Caco-2 (cell line): ENCODE data around the gene IRF2. TPM values are rescaled to one million over a fixed set of nuclear protein-coding genes. Genes with fewer than 3 reads are reported as not detected.
"Not testable (repeated sequence)": the region's sequence is repeated elsewhere in the genome, so short reads cannot be mapped to it uniquely, and the experiment has no call there.

Experiments
- BruUV-seq: library from RNA; stranded (reverse); fragments of 400-500 nt; replicated peaks from 2 replicates; lab custom pipeline; 2021; lab: Mats Ljungman, UMichigan
- CTCF ChIA-PET: fragments of 300-600 bp; sonication (Branson Sonifier 250); formaldehyde crosslinking; loops from one replicate; lab custom pipeline; 2022; ENCODE audit warnings: antibody characterized with exemption; lab: Charles Lee
- POLR2A ChIA-PET: fragments of 300-600 bp; sonication (Branson Sonifier 250); formaldehyde crosslinking; loops from one replicate; lab custom pipeline; 2022; ENCODE audit warnings: antibody characterized with exemption; lab: Charles Lee
- DNase-seq, 2 experiments: peaks; one replicate each; pipeline versions ENCODE4 v3.0.0 to v3.0.0-alpha.2; 2020 to 2022
- H3K27me3 ChIP-seq: replicated peaks from 2 replicates; pipeline ENCODE4 v1.6.0; 2011; ENCODE audit warnings: low read length; ENCODE audit not compliant: control insufficient read depth, insufficient read depth
- H3K36me3 ChIP-seq: 2 replicates; pipeline ENCODE4 v1.5.1; 2011; ENCODE audit warnings: low read length; ENCODE audit not compliant: control insufficient read depth, insufficient read depth
- H3K4me1 ChIP-seq: fragments of 250-450 bp; sonication (Bioruptor Pico); 2 replicates; pipeline ENCODE4 v1.5.1; 2020; ENCODE audit warnings: mild to moderate bottlenecking
- H3K4me3 ChIP-seq: 2 replicates; pipeline ENCODE4 v1.5.1; 2011; ENCODE audit warnings: low read depth, mild to moderate bottlenecking, control low read depth, low read length
- H3K9me3 ChIP-seq: fragments of 250-450 bp; sonication (Bioruptor Pico); 2 replicates; pipeline ENCODE4 v1.5.1; 2020; ENCODE audit warnings: mild to moderate bottlenecking, moderate library complexity
- H3K27ac Mint-ChIP-seq: one replicate; pipeline ENCODE4 v1.8.0; 2022; ENCODE audit warnings: mixed read lengths; ENCODE audit not compliant: unreplicated experiment
- H3K27me3 Mint-ChIP-seq: one replicate; pipeline ENCODE4 v1.8.0; 2022; ENCODE audit warnings: mixed read lengths; ENCODE audit not compliant: insufficient read depth, unreplicated experiment
- H3K36me3 Mint-ChIP-seq: one replicate; pipeline ENCODE4 v1.8.0; 2022; ENCODE audit warnings: mild to moderate bottlenecking, mixed read lengths; ENCODE audit not compliant: insufficient read depth, unreplicated experiment
- H3K4me1 Mint-ChIP-seq: one replicate; pipeline ENCODE4 v1.8.0; 2022; ENCODE audit warnings: low read depth, mixed read lengths; ENCODE audit not compliant: unreplicated experiment
- H3K4me3 Mint-ChIP-seq: one replicate; pipeline ENCODE4 v1.8.0; 2022; ENCODE audit warnings: mild to moderate bottlenecking, moderate library complexity, mixed read lengths; ENCODE audit not compliant: unreplicated experiment
- H3K9me3 Mint-ChIP-seq: one replicate; pipeline ENCODE4 v1.8.0; 2022; ENCODE audit warnings: mixed read lengths; ENCODE audit not compliant: unreplicated experiment
- intact Hi-C: fragments of 100-400 bp; cut with micrococcal nuclease; formaldehyde crosslinking; loops from one replicate; pipeline ENCODE4 v1.10.0; 2022; ENCODE audit not compliant: unreplicated experiment
- total RNA-seq: library from RNA; stranded (reverse); gene quantifications from 2 replicates; pipeline ENCODE4 v1.2.3, GENCODE V29; 2022
- TF ChIP-seq, protein P1 (sequence below), 2 experiments: fragments of 200-600 bp in 1 of 2; IDR thresholded peaks; 1 replicate in 1 of 2; 2 replicates in 1 of 2; pipeline versions ENCODE4 v1.5.1 to v1.8.0; 2011 to 2022; ENCODE audit warnings: antibody characterized with exemption in 1 of 2, control low read depth in 1 of 2, inconsistent platforms in 1 of 2, low read depth in 1 of 2, low read length in 1 of 2, mild to moderate bottlenecking in 1 of 2, moderate library complexity in 1 of 2; ENCODE audit not compliant: insufficient read depth in 1 of 2, severe bottlenecking in 1 of 2, unreplicated experiment in 1 of 2

IRF2 gene
- total RNA-seq, 1 experiment from 2014 or later: 9.2 TPM

GRCh38 chr4:184343502-184344177, 130.7 kb downstream of the IRF2 start:
- TF ChIP-seq, protein P1, sequence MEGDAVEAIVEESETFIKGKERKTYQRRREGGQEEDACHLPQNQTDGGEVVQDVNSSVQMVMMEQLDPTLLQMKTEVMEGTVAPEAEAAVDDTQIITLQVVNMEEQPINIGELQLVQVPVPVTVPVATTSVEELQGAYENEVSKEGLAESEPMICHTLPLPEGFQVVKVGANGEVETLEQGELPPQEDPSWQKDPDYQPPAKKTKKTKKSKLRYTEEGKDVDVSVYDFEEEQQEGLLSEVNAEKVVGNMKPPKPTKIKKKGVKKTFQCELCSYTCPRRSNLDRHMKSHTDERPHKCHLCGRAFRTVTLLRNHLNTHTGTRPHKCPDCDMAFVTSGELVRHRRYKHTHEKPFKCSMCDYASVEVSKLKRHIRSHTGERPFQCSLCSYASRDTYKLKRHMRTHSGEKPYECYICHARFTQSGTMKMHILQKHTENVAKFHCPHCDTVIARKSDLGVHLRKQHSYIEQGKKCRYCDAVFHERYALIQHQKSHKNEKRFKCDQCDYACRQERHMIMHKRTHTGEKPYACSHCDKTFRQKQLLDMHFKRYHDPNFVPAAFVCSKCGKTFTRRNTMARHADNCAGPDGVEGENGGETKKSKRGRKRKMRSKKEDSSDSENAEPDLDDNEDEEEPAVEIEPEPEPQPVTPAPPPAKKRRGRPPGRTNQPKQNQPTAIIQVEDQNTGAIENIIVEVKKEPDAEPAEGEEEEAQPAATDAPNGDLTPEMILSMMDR (IDR thresholded peaks at IDR 0.05; ENCODE audit: insufficient read depth in 1 of 2, low read depth in 1 of 2, low read length in 1 of 2, severe bottlenecking in 1 of 2, unreplicated experiment in 1 of 2): no peak
- peak overlapping the region; percentile 9 for H3K27ac Mint-ChIP-seq
- peaks cover 26% of the 10 kb centered on the region for H3K4me1 Mint-ChIP-seq
- BruUV-seq: no TSS peak
- intact Hi-C loops: no loop called here
- H3K36me3 Mint-ChIP-seq: peaks cover 3% of the 10 kb centered on the region
- Histone ChIP-seq H3K4me1 (peaks cover 19% of the 10 kb centered on the region), H3K36me3 (no peaks in the 10 kb centered on the region), H3K27me3 (no peaks in the 10 kb centered on the region), H3K9me3 (no peaks in the 10 kb centered on the region), H3K4me3 (peak overlapping the region; percentile 56)
- no peaks in the 10 kb centered on the region for H3K9me3 Mint-ChIP-seq
- peak; percentile 67 to 70 for DNase-seq
- H3K27me3 Mint-ChIP-seq: no peaks in the 10 kb centered on the region
- POLR2A ChIA-PET: interaction anchor here (1.0 kb wide), 2 partner anchors 21 to 131 kb away, joined by 3 read pairs; partner anchors contain the start of gene IRF2
- CTCF ChIA-PET: interaction anchor here (1.7 kb wide), 1 partner anchor 56 kb away, joined by 6 read pairs; no protein-coding TSS in a partner anchor
- H3K4me3 Mint-ChIP-seq: peak overlapping the region; percentile 79

GRCh38 chr4:184342857-184343237, 131.5 kb downstream of the IRF2 start:
- H3K9me3 ChIP-seq, H3K27me3 ChIP-seq, H3K4me3 ChIP-seq, H3K36me3 Mint-ChIP-seq, H3K36me3 ChIP-seq, CTCF ChIA-PET, DNase-seq, H3K27me3 Mint-ChIP-seq, intact Hi-C loops, BruUV-seq, POLR2A ChIA-PET, H3K9me3 Mint-ChIP-seq: not testable (repeated sequence)
- H3K4me1 ChIP-seq: peaks cover 14% of the 10 kb centered on the region
- peak overlapping the region; percentile 79 for H3K4me3 Mint-ChIP-seq
- H3K4me1 Mint-ChIP-seq: peaks cover 18% of the 10 kb centered on the region
- H3K27ac Mint-ChIP-seq: peak overlapping the region; percentile 9

- no peaks in the 10 kb centered on the region for H3K36me3 Mint-ChIP-seq
- H3K27ac Mint-ChIP-seq: no peak overlapping the region
- Histone ChIP-seq H3K4me1 (peaks cover 8% of the 10 kb centered on the region), H3K36me3 (no peaks in the 10 kb centered on the region), H3K4me3 (no peak overlapping the region), H3K9me3 (no peaks in the 10 kb centered on the region; the same call in 1 of the 2 replicates), H3K27me3 (no peaks in the 10 kb centered on the region)
- ChIA-PET POLR2A (no interaction called here), CTCF (no interaction called here)
- no peaks in the 10 kb centered on the region for H3K27me3 Mint-ChIP-seq
- H3K4me1 Mint-ChIP-seq: peaks cover 13% of the 10 kb centered on the region
- TF ChIP-seq, protein P1 (IDR thresholded peaks at IDR 0.05; ENCODE audit: insufficient read depth in 1 of 2, low read depth in 1 of 2, low read length in 1 of 2, severe bottlenecking in 1 of 2, unreplicated experiment in 1 of 2): no peak
- intact Hi-C loops: no loop called here
- H3K9me3 Mint-ChIP-seq: no peaks in the 10 kb centered on the region
- no TSS peak for BruUV-seq
- no peak for DNase-seq
- H3K4me3 Mint-ChIP-seq: peak overlapping the region; percentile 79
These were observed 132.0 kb downstream of the IRF2 start for GRCh38 chr4:184342167-184342856.

- CTCF ChIA-PET, H3K36me3 Mint-ChIP-seq, H3K4me3 ChIP-seq, H3K4me3 Mint-ChIP-seq, POLR2A ChIA-PET, H3K4me1 ChIP-seq, DNase-seq, H3K27me3 Mint-ChIP-seq, H3K36me3 ChIP-seq, H3K27me3 ChIP-seq, H3K9me3 ChIP-seq, intact Hi-C loops, BruUV-seq, H3K27ac Mint-ChIP-seq, H3K9me3 Mint-ChIP-seq: not testable (repeated sequence)
- H3K4me1 Mint-ChIP-seq: peaks cover 21% of the 10 kb centered on the region
These were observed 134.8 kb downstream of the IRF2 start for GRCh38 chr4:184339398-184340193.
